Endothelial cell of umbilical vein (primary cell): ENCODE data around the gene TMEM120A. TPM values are rescaled to one million over a fixed set of nuclear protein-coding genes. Genes with fewer than 3 reads are reported as not detected.

Experiments
- BruUV-seq: library from RNA; stranded (reverse); fragments of 400-500 nt; replicated peaks from 2 replicates; lab custom pipeline; 2021; lab: Mats Ljungman, UMichigan
- CTCF ChIA-PET: fragments of 300-600, 350-600 bp; sonication (Branson Sonifier 250); formaldehyde crosslinking; loops from one replicate; lab custom pipeline; 2021; ENCODE audit warnings: antibody characterized with exemption, inconsistent platforms; lab: Charles Lee
- POLR2A ChIA-PET: fragments of 300-600, 350-600 bp; sonication (Branson Sonifier 250); formaldehyde crosslinking; loops from one replicate; lab custom pipeline; 2021; ENCODE audit warnings: antibody characterized with exemption, inconsistent platforms; lab: Charles Lee
- DNase-seq: peaks from one replicate; pipeline ENCODE4 v3.0.0-alpha.2; 2011; ENCODE audit warnings: low read depth, low spot score
- FAIRE-seq: peaks from 2 replicates; lab custom pipeline; 2011; peaks lifted over from hg19 to GRCh38; lab: Jason Lieb, UNC
- H2AFZ ChIP-seq: 2 replicates; pipeline ENCODE4 v1.6.0; 2012; ENCODE audit warnings: low read depth, low read length, control low read depth, inconsistent platforms
- H3K27ac ChIP-seq: 2 replicates; pipeline ENCODE4 v1.5.1; 2011; ENCODE audit warnings: low read depth, mild to moderate bottlenecking, control low read depth, low read length, moderate library complexity; ENCODE audit not compliant: insufficient read depth
- H3K27me3 ChIP-seq, 2 experiments: 2 replicates each; pipeline versions ENCODE4 v1.6.0 to v1.6.1; 2011; ENCODE audit warnings: low read length in 2 of 2, mixed read lengths in 1 of 2; ENCODE audit not compliant: control insufficient read depth in 2 of 2, insufficient read depth in 2 of 2
- H3K36me3 ChIP-seq, 2 experiments: 2 replicates in 1 of 2; 3 replicates in 1 of 2; pipeline ENCODE4 v1.5.1; 2011; ENCODE audit warnings: low read length in 2 of 2, mild to moderate bottlenecking in 1 of 2, moderate library complexity in 1 of 2; ENCODE audit not compliant: control insufficient read depth in 2 of 2, insufficient read depth in 2 of 2; ENCODE audit errors: extremely low read depth in 1 of 2
- H3K4me1 ChIP-seq: 3 replicates; pipeline ENCODE4 v1.5.1; 2011; ENCODE audit warnings: mild to moderate bottlenecking, low read length; ENCODE audit not compliant: control insufficient read depth, insufficient read depth; ENCODE audit errors: extremely low read depth
- H3K4me2 ChIP-seq: 2 replicates; pipeline ENCODE4 v1.6.1; 2011; ENCODE audit warnings: low read length, control low read depth, mixed read lengths; ENCODE audit not compliant: insufficient read depth
- H3K4me3 ChIP-seq, 3 experiments: fragments of 200-600 bp in 1 of 3; sonication (generic), shearing (Covaris generic) in 1 of 3; replicated peaks in 1 of 3; 2 replicates each; pipeline ENCODE4 v1.5.1; 2011 to 2016; ENCODE audit warnings: control low read depth in 3 of 3, low read length in 3 of 3, mild to moderate bottlenecking in 2 of 3, inconsistent platforms in 1 of 3, low read depth in 1 of 3, moderate library complexity in 1 of 3; ENCODE audit not compliant: insufficient read depth in 1 of 3
- H3K79me2 ChIP-seq: 2 replicates; pipeline ENCODE4 v1.6.0; 2012; ENCODE audit warnings: low read length, inconsistent platforms; ENCODE audit not compliant: control insufficient read depth, insufficient read depth
- H3K9ac ChIP-seq: replicated peaks from 2 replicates; pipeline ENCODE3; 2011; ENCODE audit warnings: low read length, control low read depth; ENCODE audit not compliant: insufficient read depth; ENCODE audit errors: extremely low read depth
- H3K9me1 ChIP-seq: replicated peaks from 3 replicates; pipeline ENCODE4 v1.6.0; 2011; ENCODE audit warnings: mild to moderate bottlenecking, low read length; ENCODE audit not compliant: control insufficient read depth, insufficient read depth; ENCODE audit errors: extremely low read depth
- H3K9me3 ChIP-seq: replicated peaks from 2 replicates; pipeline ENCODE4 v1.5.1; 2012; ENCODE audit warnings: low read length, inconsistent platforms; ENCODE audit not compliant: control insufficient read depth, insufficient read depth
- H4K20me1 ChIP-seq: replicated peaks from 2 replicates; pipeline ENCODE3; 2011; ENCODE audit warnings: mild to moderate bottlenecking, low read length; ENCODE audit not compliant: control insufficient read depth, insufficient read depth; ENCODE audit errors: extremely low read depth
- CTCF ChIP-seq, 2 donors: IDR thresholded peaks; 1 replicate in 1 of 2; 2 replicates in 1 of 2; pipeline ENCODE4 v1.5.1; 2011; ENCODE audit warnings: low read length in 2 of 2, mild to moderate bottlenecking in 2 of 2, moderate library complexity in 2 of 2, control low read depth in 1 of 2, inconsistent platforms in 1 of 2, low read depth in 1 of 2; ENCODE audit not compliant: insufficient read depth in 1 of 2; ENCODE audit errors: extremely low read depth in 1 of 2
- EZH2 ChIP-seq: IDR thresholded peaks from 2 replicates; pipeline ENCODE4 v1.6.1; 2012; ENCODE audit warnings: borderline replicate concordance, low read depth, mild to moderate bottlenecking, moderate library complexity, low read length, inconsistent platforms; ENCODE audit not compliant: severe bottlenecking
- FOS ChIP-seq: IDR thresholded peaks from 2 replicates; pipeline ENCODE4 v1.6.1; 2011; ENCODE audit warnings: mild to moderate bottlenecking, low read length, moderate library complexity, borderline replicate concordance; ENCODE audit not compliant: insufficient read depth
- GATA2 ChIP-seq: IDR thresholded peaks from 2 replicates; pipeline ENCODE4 v1.7.0; 2011; ENCODE audit warnings: low read depth, mild to moderate bottlenecking, moderate library complexity, mixed read lengths, low read length; ENCODE audit not compliant: insufficient read length, insufficient read depth
- JUN ChIP-seq: IDR thresholded peaks from 2 replicates; pipeline ENCODE4 v1.6.1; 2011; ENCODE audit warnings: borderline replicate concordance, low read depth; ENCODE audit not compliant: insufficient read length, insufficient read depth
- MYC ChIP-seq: IDR thresholded peaks from one replicate; pipeline ENCODE4 v1.6.1; 2011; ENCODE audit warnings: mild to moderate bottlenecking, low read depth, low read length
- POLR2A ChIP-seq: IDR thresholded peaks from 2 replicates; pipeline ENCODE4 v1.6.1; 2012; ENCODE audit warnings: low read depth, mild to moderate bottlenecking, control low read depth, low read length
- POLR2AphosphoS5 ChIP-seq: IDR thresholded peaks from 2 replicates; pipeline ENCODE4 v1.6.1; 2012; ENCODE audit warnings: low read depth, mild to moderate bottlenecking, control low read depth, low read length, moderate library complexity; ENCODE audit not compliant: insufficient read depth
- dilution Hi-C: fragments of 300-500 bp; cut with MboI; formaldehyde crosslinking; loops from one replicate; pipeline ENCODE4 v1.15.0; 2019; ENCODE audit warnings: low sequenced_read_pairs; ENCODE audit not compliant: extremely low pct_ligation_motif_present
- intact Hi-C: fragments of 100-400 bp; cut with micrococcal nuclease; formaldehyde crosslinking; loops from one replicate; pipeline ENCODE4 v1.10.0; 2022
- polyA plus RNA-seq, 4 experiments: library from polyadenylated mRNA; depleted of rRNA in 3 of 4; stranded (reverse) in 3 of 4; unstranded in 1 of 4; fragments of >200 nt; gene quantifications; 2 replicates each; pipeline versions ENCODE4 v1.2.1 to v1.2.3, GENCODE V29; 2011 to 2012; ENCODE audit warnings: missing spikeins in 1 of 4
- total RNA-seq: library from RNA; stranded (reverse); gene quantifications from 2 replicates; pipeline ENCODE4 v1.2.3, GENCODE V29; 2021

The TMEM120A gene
- total and polyA plus RNA-seq, 2 donors (not counting 3 experiments of a cell fraction or from before 2014, with no cell fraction given), result 38.6 to 133 TPM

GRCh38 chr7:75968561-75969001, 25.8 kb downstream of the TMEM120A start:
- Histone ChIP-seq H2AFZ (no peak overlapping the region), H3K27me3 (no peaks in the 10 kb centered on the region), H3K4me3 (no peak overlapping the region), H3K27ac (no peak overlapping the region), H3K4me2 (no peak overlapping the region), H3K36me3 (peaks cover 0 to 2% of the 10 kb centered on the region in 2 experiments), H3K9me1 (no peaks in the 10 kb centered on the region), H3K79me2 (no peaks in the 10 kb centered on the region), H4K20me1 (no peaks in the 10 kb centered on the region), H3K9ac (no peak overlapping the region), H3K9me3 (no peaks in the 10 kb centered on the region), H3K4me1 (no peaks in the 10 kb centered on the region)
- DNase-seq, result no peak
- dilution Hi-C loops, result no loop called here
- FAIRE-seq, result no peak
- BruUV-seq, result no TSS peak
- TF ChIP-seq EZH2 (no peak), JUN (no peak), POLR2AphosphoS5 (no peak)
- intact Hi-C loops, result no loop called here
- ChIA-PET CTCF (interaction anchor here (1.0 kb wide), 1 partner anchor 51 kb away, joined by 3 read pairs; no protein-coding TSS in a partner anchor), POLR2A (no interaction called here)

- BruUV-seq, result no TSS peak
- H3K79me2 ChIP-seq, result no peaks in the 10 kb centered on the region
- TF ChIP-seq FOS (no peak), CTCF (IDR thresholded peaks at IDR 0.05; ENCODE audit: extremely low read depth in 1 of 2, insufficient read depth in 1 of 2, low read depth in 1 of 2, low read length in 2 of 2) (no peak), POLR2AphosphoS5 (no peak), JUN (no peak), GATA2 (no peak), MYC (no peak), POLR2A (no peak), EZH2 (no peak)
- no peaks in the 10 kb centered on the region for H4K20me1 ChIP-seq
- intact Hi-C loops, result no loop called here
- H3K4me3 ChIP-seq, result no peak overlapping the region
- ChIA-PET CTCF (interaction anchor here (2.8 kb wide), 1 partner anchor 52 kb away, joined by 10 read pairs; no protein-coding TSS in a partner anchor), POLR2A (no interaction called here)
- peaks cover 4% of the 10 kb centered on the region for H3K4me1 ChIP-seq
- H3K9me1 ChIP-seq, result no peaks in the 10 kb centered on the region
- DNase-seq, result no peak
- H2AFZ ChIP-seq, result no peak overlapping the region
- no peak overlapping the region for H3K9ac ChIP-seq
- dilution Hi-C loops, result no loop called here
- H3K9me3 ChIP-seq, result no peaks in the 10 kb centered on the region
- no peak for FAIRE-seq
- H3K27me3 ChIP-seq, result no peaks in the 10 kb centered on the region
- H3K4me2 ChIP-seq, result no peak overlapping the region
- H3K27ac ChIP-seq, result no peak overlapping the region
- peaks cover 0 to 2% of the 10 kb centered on the region in 2 experiments for H3K36me3 ChIP-seq
These were observed 26.4 kb downstream of the TMEM120A start for GRCh38 chr7:75968012-75968411.
